ENCODE measurements around the gene PNMA6F.
A peak's percentile ranks its signal among the peaks of the same experiment; 100 is the strongest.
"Not testable (repeated sequence)": the region's sequence is repeated elsewhere in the genome, so short reads cannot be mapped to it uniquely, and the experiment has no call there.

The PNMA6F gene

GRCh38 chrX:153301746-153302145 lies 19.8 kb downstream of the PNMA6F start:
- H3K4me1 Mint-ChIP-seq (ENCODE audit: low read depth), result no peaks in the 10 kb centered on the region
- H3K4me3 Mint-ChIP-seq, result no peak overlapping the region
- no peak for DNase-seq
- H3K27me3 Mint-ChIP-seq, result peaks cover 48% of the 10 kb centered on the region
- H3K9me3 Mint-ChIP-seq, result no peaks in the 10 kb centered on the region
- H3K36me3 Mint-ChIP-seq (ENCODE audit: low read depth), result no peaks in the 10 kb centered on the region
- no peak overlapping the region for H3K27ac Mint-ChIP-seq

DNA sequence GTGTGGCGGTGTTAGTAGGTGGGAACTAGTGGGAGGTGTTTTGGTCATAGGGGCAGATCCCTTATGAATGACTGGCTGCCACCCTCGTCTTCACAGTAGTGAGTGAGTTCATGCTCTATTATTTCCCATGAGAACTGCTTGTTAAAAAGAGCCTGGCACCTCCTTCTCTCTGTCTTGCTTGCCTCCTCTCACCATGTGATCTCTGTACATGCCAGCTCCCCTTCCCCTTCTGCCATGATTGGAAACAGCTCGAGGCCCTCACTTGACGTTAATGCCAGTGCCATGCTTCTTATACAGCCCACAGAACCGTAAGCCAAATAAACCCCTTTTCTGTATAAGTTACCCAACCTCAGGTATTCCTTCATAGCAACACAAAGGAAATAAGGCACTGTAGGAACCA lies 21.7 kb downstream of the PNMA6F start:
- no peak overlapping the region for H3K27ac Mint-ChIP-seq
- no peak for DNase-seq
- H3K36me3 Mint-ChIP-seq (ENCODE audit: low read depth), result no peaks in the 10 kb centered on the region
- no peaks in the 10 kb centered on the region for H3K9me3 Mint-ChIP-seq
- peaks cover 49% of the 10 kb centered on the region for H3K27me3 Mint-ChIP-seq
- H3K4me3 Mint-ChIP-seq, result no peak overlapping the region
- no peaks in the 10 kb centered on the region for H3K4me1 Mint-ChIP-seq (ENCODE audit: low read depth)

- Mint-ChIP-seq H3K4me1 (ENCODE audit: low read depth) (peaks cover 8% of the 10 kb centered on the region), H3K36me3 (ENCODE audit: low read depth) (no peaks in the 10 kb centered on the region), H3K4me3 (no peak overlapping the region), H3K9me3 (no peaks in the 10 kb centered on the region), H3K27me3 (peaks cover 33% of the 10 kb centered on the region), H3K27ac (no peak overlapping the region)
- no peak for DNase-seq
Observed at GRCh38 chrX:153297376-153297775, 24.2 kb downstream of the PNMA6F start.

DNA sequence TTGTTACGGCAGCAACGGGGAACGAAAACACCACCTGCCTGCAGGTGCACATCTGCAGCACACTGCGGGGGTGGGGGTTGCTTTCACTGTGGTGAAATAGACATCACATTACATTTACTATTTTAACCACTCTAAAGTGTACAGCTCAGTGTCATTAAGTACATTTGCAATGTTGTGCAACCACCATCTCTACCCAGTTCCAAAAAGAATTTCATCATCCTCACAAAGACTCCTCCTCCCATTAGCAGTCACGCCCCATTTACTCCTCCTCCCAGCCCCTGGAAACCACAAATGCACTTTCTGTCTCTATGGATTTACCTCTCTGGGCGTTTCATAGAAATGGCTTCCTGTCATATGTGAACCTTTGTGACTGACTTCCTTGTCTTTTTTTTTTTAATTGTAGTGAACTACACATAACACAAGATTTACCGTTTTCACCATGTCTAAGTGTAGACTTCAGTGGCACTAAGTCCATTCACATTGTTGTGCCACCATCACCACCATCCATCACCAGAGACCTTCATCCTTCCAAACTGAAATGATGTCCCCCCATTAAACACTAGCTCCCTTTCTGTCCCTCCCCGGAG lies 28.0 kb downstream of the PNMA6F start:
- DNase-seq; H3K9me3 Mint-ChIP-seq; H3K4me1 Mint-ChIP-seq (ENCODE audit: low read depth); H3K36me3 Mint-ChIP-seq (ENCODE audit: low read depth); H3K4me3 Mint-ChIP-seq: not testable (repeated sequence)
- peak overlapping the region; percentile 63 for H3K27ac Mint-ChIP-seq
- peaks cover 28% of the 10 kb centered on the region for H3K27me3 Mint-ChIP-seq

- H3K27me3 Mint-ChIP-seq; H3K4me3 Mint-ChIP-seq; H3K36me3 Mint-ChIP-seq (ENCODE audit: low read depth): not testable (repeated sequence)
Observed at GRCh38 chrX:153288807-153289206, 32.8 kb downstream of the PNMA6F start.

GRCh38 chrX:153285678-153286077 lies 35.9 kb downstream of the PNMA6F start:
- not testable (repeated sequence) for H3K36me3 Mint-ChIP-seq (ENCODE audit: low read depth); H3K27ac Mint-ChIP-seq; H3K4me3 Mint-ChIP-seq; H3K27me3 Mint-ChIP-seq; H3K4me1 Mint-ChIP-seq (ENCODE audit: low read depth); H3K9me3 Mint-ChIP-seq; DNase-seq

More at GRCh38 chrX:153288807-153289206, 32.8 kb downstream of the PNMA6F start:
- H3K27ac Mint-ChIP-seq; H3K4me1 Mint-ChIP-seq (ENCODE audit: low read depth); H3K9me3 Mint-ChIP-seq; DNase-seq: not testable (repeated sequence)

- H3K4me3 Mint-ChIP-seq; H3K27ac Mint-ChIP-seq; H3K27me3 Mint-ChIP-seq; H3K36me3 Mint-ChIP-seq (ENCODE audit: low read depth); H3K9me3 Mint-ChIP-seq; DNase-seq; H3K4me1 Mint-ChIP-seq (ENCODE audit: low read depth): not testable (repeated sequence)
Observed at GRCh38 chrX:153283982-153284381, 37.6 kb downstream of the PNMA6F start.

DNA sequence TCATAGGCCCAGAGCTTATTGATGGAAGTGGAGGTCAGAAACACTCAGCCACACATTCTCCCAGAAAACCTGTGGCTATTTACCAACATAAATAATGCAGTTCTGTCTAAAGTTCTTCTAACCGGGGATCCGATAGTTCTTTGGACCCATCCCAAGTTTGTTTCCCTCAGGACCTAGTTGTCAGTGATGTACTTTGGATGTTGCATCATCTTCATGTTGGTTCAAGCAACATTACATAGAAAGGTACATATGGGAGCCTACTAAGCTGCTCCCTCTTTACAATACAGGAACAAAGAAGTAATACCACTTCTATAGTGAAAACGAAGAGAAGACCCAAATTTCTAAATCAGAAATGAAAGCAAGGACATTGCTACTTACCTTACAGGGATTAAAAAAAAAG lies 39.8 kb downstream of the PNMA6F start:
- DNase-seq; H3K9me3 Mint-ChIP-seq; H3K27me3 Mint-ChIP-seq; H3K27ac Mint-ChIP-seq; H3K36me3 Mint-ChIP-seq (ENCODE audit: low read depth); H3K4me3 Mint-ChIP-seq; H3K4me1 Mint-ChIP-seq (ENCODE audit: low read depth): not testable (repeated sequence)

DNA sequence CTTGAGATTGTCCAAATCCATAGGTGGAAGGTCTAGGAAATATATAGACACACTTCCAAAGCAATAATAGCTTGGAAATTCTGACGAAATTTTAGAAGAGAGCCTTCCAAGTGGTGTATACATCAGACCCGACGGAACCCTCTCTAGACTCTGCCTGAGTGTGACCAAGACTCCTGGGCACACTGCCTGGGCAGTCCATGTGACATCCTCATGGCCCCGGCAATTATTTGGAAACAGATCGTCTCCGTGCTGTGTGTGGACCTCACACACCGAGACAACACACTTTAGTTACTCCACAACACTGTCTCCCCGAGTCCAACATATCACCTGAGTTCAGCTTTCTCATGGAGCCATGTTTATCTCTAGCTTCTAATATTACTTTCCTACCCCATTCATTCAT lies 42.3 kb downstream of the PNMA6F start:
- H3K4me3 Mint-ChIP-seq; H3K36me3 Mint-ChIP-seq (ENCODE audit: low read depth); H3K9me3 Mint-ChIP-seq; DNase-seq; H3K4me1 Mint-ChIP-seq (ENCODE audit: low read depth); H3K27me3 Mint-ChIP-seq; H3K27ac Mint-ChIP-seq: not testable (repeated sequence)

GRCh38 chrX:153276049-153276448 lies 45.5 kb downstream of the PNMA6F start:
- H3K4me3 Mint-ChIP-seq; H3K27ac Mint-ChIP-seq; H3K9me3 Mint-ChIP-seq; H3K36me3 Mint-ChIP-seq (ENCODE audit: low read depth); H3K27me3 Mint-ChIP-seq; DNase-seq; H3K4me1 Mint-ChIP-seq (ENCODE audit: low read depth): not testable (repeated sequence)

GRCh38 chrX:153275418-153275817 lies 46.1 kb downstream of the PNMA6F start:
- H3K27ac Mint-ChIP-seq; H3K36me3 Mint-ChIP-seq (ENCODE audit: low read depth); H3K4me1 Mint-ChIP-seq (ENCODE audit: low read depth); H3K9me3 Mint-ChIP-seq; H3K27me3 Mint-ChIP-seq; DNase-seq; H3K4me3 Mint-ChIP-seq: not testable (repeated sequence)

GRCh38 chrX:153272584-153272983 lies 49.0 kb downstream of the PNMA6F start:
- not testable (repeated sequence) for H3K4me3 Mint-ChIP-seq; H3K27me3 Mint-ChIP-seq; H3K27ac Mint-ChIP-seq; H3K36me3 Mint-ChIP-seq (ENCODE audit: low read depth); H3K9me3 Mint-ChIP-seq; H3K4me1 Mint-ChIP-seq (ENCODE audit: low read depth); DNase-seq

- H3K36me3 Mint-ChIP-seq (ENCODE audit: low read depth); H3K27me3 Mint-ChIP-seq; H3K4me3 Mint-ChIP-seq; H3K27ac Mint-ChIP-seq; H3K4me1 Mint-ChIP-seq (ENCODE audit: low read depth); H3K9me3 Mint-ChIP-seq; DNase-seq: not testable (repeated sequence)
Observed at GRCh38 chrX:153272070-153272469, 49.5 kb downstream of the PNMA6F start.
